ENCODE results near the gene CDH6.

CDH6 gene

DNA sequence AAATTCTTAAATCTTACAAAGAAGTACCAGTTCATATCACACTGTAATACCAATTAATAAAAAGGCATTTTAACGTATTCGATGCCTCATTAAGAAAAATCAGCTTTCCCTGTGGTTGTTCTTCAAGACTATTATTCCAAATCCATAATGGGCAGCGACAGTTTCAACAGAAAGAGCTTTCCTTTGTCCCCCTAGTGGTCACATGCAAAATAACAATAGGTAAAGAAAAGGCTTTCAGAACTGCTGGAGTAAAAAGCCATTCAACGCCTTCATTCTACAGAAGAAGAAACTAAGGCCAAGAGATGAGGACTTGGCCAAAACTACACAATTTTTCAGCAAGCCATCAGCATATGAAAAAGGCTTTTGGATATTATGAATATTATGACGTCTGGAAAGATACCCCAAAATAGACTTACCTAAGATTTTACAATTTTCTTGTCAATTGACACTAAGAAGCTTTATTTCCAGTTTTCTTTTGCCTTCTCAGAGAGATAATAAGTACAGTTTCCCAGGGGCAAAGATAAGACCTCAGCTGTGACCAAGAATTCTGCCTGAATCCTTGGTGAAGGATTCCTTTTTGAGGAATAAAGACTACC lies 6.7 kb upstream of the CDH6 start:
- H3K4me3 Mint-ChIP-seq, result no peak overlapping the region
- H3K27me3 Mint-ChIP-seq, result peaks cover 4% of the 10 kb centered on the region
- DNase-seq, result no peak
- no peaks in the 10 kb centered on the region for H3K4me1 Mint-ChIP-seq (ENCODE audit: low read depth)
- no peaks in the 10 kb centered on the region for H3K9me3 Mint-ChIP-seq
- no peaks in the 10 kb centered on the region for H3K36me3 Mint-ChIP-seq (ENCODE audit: low read depth)
- no peak overlapping the region for H3K27ac Mint-ChIP-seq

DNA sequence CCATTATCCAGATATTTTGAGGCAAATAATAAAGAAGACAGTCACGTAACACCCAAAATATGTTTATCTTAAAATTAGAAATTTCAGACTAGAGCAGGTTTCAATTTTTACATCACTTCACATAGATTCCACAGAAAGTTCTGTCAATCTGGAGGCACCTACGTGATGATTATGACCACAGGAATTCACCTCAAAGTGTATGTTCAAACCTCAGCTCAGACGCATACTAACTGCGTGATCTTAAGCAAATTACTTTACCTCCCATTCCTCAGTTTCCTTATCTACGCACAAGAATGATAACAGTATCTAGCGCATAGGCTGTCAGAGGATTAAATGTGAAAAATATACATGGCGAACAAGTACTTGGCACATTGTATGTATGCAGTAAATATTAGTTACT lies 5.9 kb upstream of the CDH6 start:
- no peak overlapping the region for H3K4me3 Mint-ChIP-seq
- peaks cover 13% of the 10 kb centered on the region for H3K27me3 Mint-ChIP-seq
- no peak overlapping the region for H3K27ac Mint-ChIP-seq
- H3K9me3 Mint-ChIP-seq, result no peaks in the 10 kb centered on the region
- H3K4me1 Mint-ChIP-seq (ENCODE audit: low read depth), result no peaks in the 10 kb centered on the region
- no peaks in the 10 kb centered on the region for H3K36me3 Mint-ChIP-seq (ENCODE audit: low read depth)
- DNase-seq, result no peak

GRCh38 chr5:31192442-31192841 lies 1.0 kb upstream of the CDH6 start:
- Mint-ChIP-seq H3K27me3 (peaks cover 54% of the 10 kb centered on the region), H3K4me1 (ENCODE audit: low read depth) (peaks cover 6% of the 10 kb centered on the region), H3K36me3 (ENCODE audit: low read depth) (no peaks in the 10 kb centered on the region), H3K9me3 (no peaks in the 10 kb centered on the region), H3K27ac (no peak overlapping the region), H3K4me3 (no peak overlapping the region)
- DNase-seq, result no peak

DNA sequence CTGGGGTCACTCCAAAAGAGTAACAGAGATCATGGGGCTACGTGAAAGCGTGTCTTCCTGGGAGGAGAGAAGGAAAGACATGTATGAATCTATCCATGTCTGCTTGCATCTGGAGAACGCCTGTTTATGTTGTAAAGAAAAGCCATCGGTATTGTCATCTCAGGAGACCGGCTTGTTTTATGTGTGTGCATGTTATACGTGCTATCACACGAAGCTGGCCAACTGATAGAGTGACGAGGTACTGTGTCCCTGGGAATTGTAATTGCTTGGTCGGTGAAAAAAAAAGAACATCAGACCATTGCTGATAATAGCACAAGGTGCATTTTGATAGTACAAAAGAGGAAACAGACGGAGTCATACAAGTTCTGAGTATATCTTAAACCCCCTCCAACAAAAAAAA lies 370 bp upstream of the CDH6 start:
- peaks cover 57% of the 10 kb centered on the region for H3K27me3 Mint-ChIP-seq

DNA sequence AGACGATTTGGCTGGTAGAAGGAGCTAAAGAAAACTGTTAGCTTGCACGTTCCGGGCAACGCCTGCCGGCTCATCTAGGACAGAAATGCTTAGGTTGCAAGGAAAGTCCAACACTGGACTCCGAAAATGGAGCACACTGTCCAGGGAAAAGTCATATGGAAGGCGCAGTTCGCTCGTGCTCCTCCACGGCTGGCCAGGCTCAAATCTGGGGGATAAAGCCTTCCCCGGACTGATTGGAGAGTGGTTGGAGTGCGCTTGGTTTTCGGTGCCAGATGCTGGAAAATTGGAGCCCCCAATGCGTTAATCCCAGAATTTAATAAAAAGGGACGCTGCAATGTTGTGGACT lies 955 bp downstream of the CDH6 start:
- H3K9me3 Mint-ChIP-seq, result no peaks in the 10 kb centered on the region
- peaks cover 61% of the 10 kb centered on the region for H3K27me3 Mint-ChIP-seq
- H3K4me3 Mint-ChIP-seq, result no peak overlapping the region
- DNase-seq, result no peak
- no peaks in the 10 kb centered on the region for H3K36me3 Mint-ChIP-seq (ENCODE audit: low read depth)
- H3K4me1 Mint-ChIP-seq (ENCODE audit: low read depth), result peaks cover 6% of the 10 kb centered on the region
- H3K27ac Mint-ChIP-seq, result no peak overlapping the region

More for the DNA sequence above, 370 bp upstream of the CDH6 start:
- H3K4me1 Mint-ChIP-seq (ENCODE audit: low read depth), result peaks cover 6% of the 10 kb centered on the region
- no peak overlapping the region for H3K4me3 Mint-ChIP-seq
- H3K36me3 Mint-ChIP-seq (ENCODE audit: low read depth), result no peaks in the 10 kb centered on the region
- H3K9me3 Mint-ChIP-seq, result no peaks in the 10 kb centered on the region
- no peak for DNase-seq
- no peak overlapping the region for H3K27ac Mint-ChIP-seq

GRCh38 chr5:31194892-31195555 lies 1.5 kb downstream of the CDH6 start:
- Mint-ChIP-seq H3K9me3 (no peaks in the 10 kb centered on the region), H3K27me3 (peaks cover 61% of the 10 kb centered on the region), H3K36me3 (ENCODE audit: low read depth) (no peaks in the 10 kb centered on the region), H3K4me3 (no peak overlapping the region), H3K4me1 (ENCODE audit: low read depth) (peaks cover 6% of the 10 kb centered on the region), H3K27ac (no peak overlapping the region)
- no peak for DNase-seq

- Mint-ChIP-seq H3K9me3 (no peaks in the 10 kb centered on the region), H3K27ac (no peak overlapping the region), H3K4me1 (ENCODE audit: low read depth) (peaks cover 6% of the 10 kb centered on the region), H3K4me3 (no peak overlapping the region), H3K36me3 (ENCODE audit: low read depth) (no peaks in the 10 kb centered on the region), H3K27me3 (peaks cover 57% of the 10 kb centered on the region)
- no peak for DNase-seq
These were observed 2.8 kb downstream of the CDH6 start for GRCh38 chr5:31196309-31196708.

- Mint-ChIP-seq H3K36me3 (ENCODE audit: low read depth) (no peaks in the 10 kb centered on the region), H3K4me3 (no peak overlapping the region), H3K27me3 (peaks cover 52% of the 10 kb centered on the region), H3K4me1 (ENCODE audit: low read depth) (peaks cover 6% of the 10 kb centered on the region), H3K27ac (no peak overlapping the region), H3K9me3 (no peaks in the 10 kb centered on the region)
- DNase-seq, result no peak
These were observed 3.7 kb downstream of the CDH6 start for GRCh38 chr5:31197183-31197582.

DNA sequence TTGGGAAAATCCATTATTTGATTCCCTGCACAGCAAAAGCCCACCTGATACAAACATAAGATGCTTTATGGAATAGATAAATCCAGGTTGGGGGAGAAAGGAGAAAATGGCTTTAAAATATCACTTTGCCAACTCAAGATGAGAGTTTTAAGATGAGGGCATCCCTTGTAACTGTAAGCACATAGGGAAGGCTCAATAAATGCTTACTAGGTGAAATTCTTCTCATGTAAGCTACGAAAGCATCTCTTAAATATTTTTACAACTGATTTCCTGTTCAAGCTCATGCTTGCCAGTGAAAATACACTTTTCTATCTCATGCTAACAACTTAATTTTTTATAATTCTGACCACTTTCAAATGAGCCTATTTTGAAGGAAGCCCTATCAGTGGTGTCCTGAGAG lies 11.5 kb downstream of the CDH6 start:
- Mint-ChIP-seq H3K9me3 (no peaks in the 10 kb centered on the region), H3K4me1 (ENCODE audit: low read depth) (no peaks in the 10 kb centered on the region), H3K27me3 (no peaks in the 10 kb centered on the region), H3K27ac (no peak overlapping the region), H3K36me3 (ENCODE audit: low read depth) (no peaks in the 10 kb centered on the region), H3K4me3 (no peak overlapping the region)
- DNase-seq, result no peak

DNA sequence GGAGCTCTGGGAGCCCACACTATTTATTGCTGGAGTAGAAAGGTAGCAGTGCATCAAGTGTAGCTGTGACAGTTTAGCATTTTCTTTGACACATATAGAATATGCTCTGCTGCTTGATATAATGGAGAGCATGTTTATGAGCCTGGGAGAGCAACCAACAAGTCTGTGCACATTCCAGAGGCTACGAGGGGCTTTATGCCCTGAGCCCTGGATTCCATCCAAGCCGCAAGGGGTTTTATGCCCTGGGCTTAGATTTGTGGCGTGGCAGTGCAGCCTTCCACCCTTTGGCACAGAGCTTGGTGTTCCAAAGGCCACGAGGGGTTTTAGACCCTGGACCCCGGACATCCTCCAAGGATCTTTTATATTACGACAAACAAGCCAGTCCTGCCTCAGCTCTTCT lies 14.6 kb downstream of the CDH6 start:
- no peak overlapping the region for H3K4me3 Mint-ChIP-seq
- no peaks in the 10 kb centered on the region for H3K9me3 Mint-ChIP-seq
- H3K36me3 Mint-ChIP-seq (ENCODE audit: low read depth), result no peaks in the 10 kb centered on the region
- H3K27ac Mint-ChIP-seq, result no peak overlapping the region
- no peaks in the 10 kb centered on the region for H3K4me1 Mint-ChIP-seq (ENCODE audit: low read depth)
- no peak for DNase-seq
- no peaks in the 10 kb centered on the region for H3K27me3 Mint-ChIP-seq

DNA sequence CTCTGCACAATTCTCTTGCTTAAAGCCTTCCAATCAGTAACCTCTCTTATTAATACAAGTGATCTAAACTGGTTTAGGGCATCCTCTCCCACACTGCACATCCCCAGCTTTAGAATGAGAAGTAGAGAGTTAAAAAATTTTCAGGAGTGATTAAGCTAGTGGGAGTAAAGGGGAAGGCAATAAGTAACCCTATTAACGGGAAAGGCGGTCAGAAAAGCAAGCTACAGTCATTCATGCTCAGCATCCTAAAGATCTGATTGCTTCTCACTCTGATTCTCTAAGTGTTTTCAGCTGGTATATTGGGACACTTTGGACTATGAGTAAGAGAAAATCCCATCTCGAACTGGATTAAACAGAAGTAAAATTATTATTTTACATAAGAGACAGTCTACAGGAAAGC lies 15.8 kb downstream of the CDH6 start:
- Mint-ChIP-seq H3K9me3 (no peaks in the 10 kb centered on the region), H3K27me3 (no peaks in the 10 kb centered on the region), H3K36me3 (ENCODE audit: low read depth) (no peaks in the 10 kb centered on the region), H3K27ac (no peak overlapping the region), H3K4me3 (no peak overlapping the region), H3K4me1 (ENCODE audit: low read depth) (no peaks in the 10 kb centered on the region)
- no peak for DNase-seq

DNA sequence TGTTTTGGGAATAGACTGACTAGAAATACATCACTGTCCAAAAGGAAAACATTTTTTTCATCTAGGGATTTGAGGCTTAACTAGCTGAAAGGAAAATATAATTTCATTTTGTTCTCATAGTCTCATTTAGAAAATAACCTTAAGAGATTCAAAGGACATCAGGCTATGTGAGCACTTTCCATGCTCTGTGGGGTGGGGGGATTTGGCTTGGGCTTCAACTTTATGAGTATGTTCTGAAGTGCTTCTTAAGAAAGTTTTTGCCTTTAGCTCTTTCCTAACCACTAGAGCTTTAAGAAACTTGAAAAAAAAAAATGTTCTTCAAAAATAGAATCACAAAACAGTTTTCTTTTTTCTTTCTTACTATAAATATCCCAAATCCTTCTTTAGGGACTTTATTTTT lies 17.6 kb downstream of the CDH6 start:
- Mint-ChIP-seq H3K4me3 (no peak overlapping the region), H3K36me3 (ENCODE audit: low read depth) (no peaks in the 10 kb centered on the region), H3K4me1 (ENCODE audit: low read depth) (no peaks in the 10 kb centered on the region), H3K27ac (no peak overlapping the region), H3K9me3 (no peaks in the 10 kb centered on the region), H3K27me3 (no peaks in the 10 kb centered on the region)
- DNase-seq, result no peak

DNA sequence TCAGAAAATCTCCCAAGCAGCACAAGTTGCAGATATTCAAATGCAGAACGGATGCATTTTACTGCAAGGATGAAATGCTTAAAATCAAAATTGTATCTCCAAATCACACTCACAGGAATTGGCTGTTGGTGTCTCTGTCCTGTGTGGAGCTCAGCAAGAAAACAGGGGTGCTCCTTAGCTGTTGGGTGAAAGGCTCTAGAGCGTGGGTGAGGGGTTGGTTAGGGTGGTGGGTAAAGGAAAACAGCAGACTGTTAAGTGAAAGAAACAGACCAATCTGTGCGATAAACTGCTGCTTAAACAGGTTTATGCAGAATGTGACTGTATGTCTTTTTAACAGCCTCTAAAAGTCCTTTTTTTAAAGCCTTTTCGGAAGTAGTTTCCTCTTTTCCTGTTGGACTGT lies 19.8 kb downstream of the CDH6 start:
- Mint-ChIP-seq H3K27me3 (no peaks in the 10 kb centered on the region), H3K27ac (no peak overlapping the region)

GRCh38 chr5:31213705-31214121 lies 20.2 kb downstream of the CDH6 start:
- Mint-ChIP-seq H3K36me3 (ENCODE audit: low read depth) (no peaks in the 10 kb centered on the region), H3K4me1 (ENCODE audit: low read depth) (no peaks in the 10 kb centered on the region), H3K27me3 (no peaks in the 10 kb centered on the region), H3K27ac (no peak overlapping the region), H3K9me3 (no peaks in the 10 kb centered on the region), H3K4me3 (no peak overlapping the region)
- DNase-seq, result no peak

More for the DNA sequence above, 19.8 kb downstream of the CDH6 start:
- H3K36me3 Mint-ChIP-seq (ENCODE audit: low read depth), result no peaks in the 10 kb centered on the region
- H3K9me3 Mint-ChIP-seq, result no peaks in the 10 kb centered on the region
- H3K4me3 Mint-ChIP-seq, result no peak overlapping the region
- no peak for DNase-seq
- H3K4me1 Mint-ChIP-seq (ENCODE audit: low read depth), result no peaks in the 10 kb centered on the region

GRCh38 chr5:31214229-31214628 lies 20.7 kb downstream of the CDH6 start:
- H3K27me3 Mint-ChIP-seq, result no peaks in the 10 kb centered on the region
- no peaks in the 10 kb centered on the region for H3K4me1 Mint-ChIP-seq (ENCODE audit: low read depth)
- no peaks in the 10 kb centered on the region for H3K36me3 Mint-ChIP-seq (ENCODE audit: low read depth)
- H3K4me3 Mint-ChIP-seq, result no peak overlapping the region
- no peak for DNase-seq
- H3K9me3 Mint-ChIP-seq, result no peaks in the 10 kb centered on the region
- no peak overlapping the region for H3K27ac Mint-ChIP-seq

GRCh38 chr5:31215236-31215635 lies 21.8 kb downstream of the CDH6 start:
- no peaks in the 10 kb centered on the region for H3K27me3 Mint-ChIP-seq
- no peaks in the 10 kb centered on the region for H3K36me3 Mint-ChIP-seq (ENCODE audit: low read depth)

More at GRCh38 chr5:31215236-31215635, 21.8 kb downstream of the CDH6 start:
- H3K9me3 Mint-ChIP-seq, result no peaks in the 10 kb centered on the region
- no peaks in the 10 kb centered on the region for H3K4me1 Mint-ChIP-seq (ENCODE audit: low read depth)
- DNase-seq, result no peak
- no peak overlapping the region for H3K4me3 Mint-ChIP-seq
- no peak overlapping the region for H3K27ac Mint-ChIP-seq
